BJ (cell line): Measurements from ENCODE around the gene PSMB11. TPM values are rescaled to one million over a fixed set of nuclear protein-coding genes. Genes with fewer than 3 reads are reported as not detected.

Experiments used
- CTCF ChIA-PET: fragments of 350-600 bp; formaldehyde crosslinking; extraction: SDS; loops from one replicate; lab custom pipeline; 2021; ENCODE audit warnings: antibody characterized with exemption, inconsistent platforms; lab: Yijun Ruan, JAX
- POLR2A ChIA-PET: fragments of 300-600 bp; sonication (Branson Sonifier 250); formaldehyde crosslinking; extraction: SDS; loops from one replicate; lab custom pipeline; 2021; ENCODE audit warnings: antibody characterized with exemption; lab: Charles Lee
- DNase-seq: peaks from one replicate; pipeline ENCODE4 v3.0.0-alpha.2; 2011; ENCODE audit warnings: low read depth
- H3K27me3 ChIP-seq: 2 replicates; pipeline ENCODE4 v1.6.0; 2011; ENCODE audit warnings: low read length; ENCODE audit not compliant: control insufficient read depth, insufficient read depth
- H3K36me3 ChIP-seq: 2 replicates; pipeline ENCODE4 v1.5.1; 2011; ENCODE audit warnings: low read length; ENCODE audit not compliant: control insufficient read depth, insufficient read depth
- H3K4me3 ChIP-seq: 2 replicates; pipeline ENCODE4 v1.5.1; 2011; ENCODE audit warnings: low read depth, mild to moderate bottlenecking, control low read depth, low read length
- polyA plus RNA-seq: library from polyadenylated mRNA; depleted of rRNA; stranded (reverse); fragments of >200 nt; gene quantifications from 2 replicates; pipeline ENCODE4 v1.2.3, GENCODE V29; 2011
- TF ChIP-seq, protein P1 (sequence below): IDR thresholded peaks from 2 replicates; pipeline ENCODE4 v1.5.1; 2011; ENCODE audit warnings: low read depth, mild to moderate bottlenecking, control low read depth, inconsistent platforms, low read length, moderate library complexity; ENCODE audit not compliant: insufficient read depth

The PSMB11 gene
- polyA plus RNA-seq, 1 experiment, result not detected

DNA sequence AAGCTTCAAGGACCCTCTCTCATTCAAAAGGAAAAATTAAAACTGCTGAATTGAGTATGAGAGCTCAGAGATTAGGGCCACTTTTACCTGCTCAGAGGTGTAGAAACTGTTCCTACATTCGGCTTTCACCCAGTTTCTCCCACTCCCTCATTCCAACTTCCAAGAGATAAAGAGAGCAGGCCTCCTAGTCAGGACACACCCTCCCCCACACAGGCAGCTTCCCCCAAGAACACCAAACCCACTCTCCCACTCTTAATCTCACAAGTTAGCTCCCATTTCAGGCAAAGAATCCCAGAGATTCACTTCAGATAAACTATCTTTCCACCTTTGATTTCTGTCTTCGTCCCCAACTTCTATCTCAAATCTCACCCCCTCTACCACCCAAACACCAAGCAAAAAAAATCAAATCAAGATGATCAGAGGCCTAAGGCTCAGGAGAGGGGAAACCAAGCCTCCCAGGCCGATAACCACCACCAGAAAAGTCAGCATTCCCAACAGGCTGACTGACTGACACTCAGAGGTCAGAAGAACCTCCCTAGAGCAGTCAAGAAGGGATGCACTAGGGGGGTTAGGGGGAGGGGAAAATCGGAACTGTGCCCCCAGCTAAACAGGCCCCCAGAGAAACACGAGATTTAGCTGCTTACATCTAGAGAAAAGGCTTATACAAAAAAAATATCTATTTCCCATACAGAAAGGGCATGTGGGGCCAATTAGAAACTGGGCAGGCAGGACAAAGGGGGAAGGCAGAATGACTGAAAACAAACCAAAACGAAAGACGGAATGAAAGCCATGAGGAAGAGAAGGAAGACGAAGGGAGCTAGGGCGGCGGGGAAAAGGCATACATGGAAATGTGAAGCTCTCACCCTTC lies 28.5 kb downstream of the PSMB11 start:
- no peak for DNase-seq
- ChIA-PET POLR2A (no interaction called here), CTCF (interaction anchor here (1.0 to 4.7 kb wide), 10 partner anchors 8 to 84 kb away, joined by 3 to 57 read pairs (median 7); partner anchors contain the start of genes ACIN1 and C14orf119)
- TF ChIP-seq, protein P1, sequence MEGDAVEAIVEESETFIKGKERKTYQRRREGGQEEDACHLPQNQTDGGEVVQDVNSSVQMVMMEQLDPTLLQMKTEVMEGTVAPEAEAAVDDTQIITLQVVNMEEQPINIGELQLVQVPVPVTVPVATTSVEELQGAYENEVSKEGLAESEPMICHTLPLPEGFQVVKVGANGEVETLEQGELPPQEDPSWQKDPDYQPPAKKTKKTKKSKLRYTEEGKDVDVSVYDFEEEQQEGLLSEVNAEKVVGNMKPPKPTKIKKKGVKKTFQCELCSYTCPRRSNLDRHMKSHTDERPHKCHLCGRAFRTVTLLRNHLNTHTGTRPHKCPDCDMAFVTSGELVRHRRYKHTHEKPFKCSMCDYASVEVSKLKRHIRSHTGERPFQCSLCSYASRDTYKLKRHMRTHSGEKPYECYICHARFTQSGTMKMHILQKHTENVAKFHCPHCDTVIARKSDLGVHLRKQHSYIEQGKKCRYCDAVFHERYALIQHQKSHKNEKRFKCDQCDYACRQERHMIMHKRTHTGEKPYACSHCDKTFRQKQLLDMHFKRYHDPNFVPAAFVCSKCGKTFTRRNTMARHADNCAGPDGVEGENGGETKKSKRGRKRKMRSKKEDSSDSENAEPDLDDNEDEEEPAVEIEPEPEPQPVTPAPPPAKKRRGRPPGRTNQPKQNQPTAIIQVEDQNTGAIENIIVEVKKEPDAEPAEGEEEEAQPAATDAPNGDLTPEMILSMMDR, result no peak
- Histone ChIP-seq H3K27me3 (no peaks in the 10 kb centered on the region), H3K36me3 (peaks cover 23% of the 10 kb centered on the region), H3K4me3 (peak overlapping the region; percentile 66)

DNA sequence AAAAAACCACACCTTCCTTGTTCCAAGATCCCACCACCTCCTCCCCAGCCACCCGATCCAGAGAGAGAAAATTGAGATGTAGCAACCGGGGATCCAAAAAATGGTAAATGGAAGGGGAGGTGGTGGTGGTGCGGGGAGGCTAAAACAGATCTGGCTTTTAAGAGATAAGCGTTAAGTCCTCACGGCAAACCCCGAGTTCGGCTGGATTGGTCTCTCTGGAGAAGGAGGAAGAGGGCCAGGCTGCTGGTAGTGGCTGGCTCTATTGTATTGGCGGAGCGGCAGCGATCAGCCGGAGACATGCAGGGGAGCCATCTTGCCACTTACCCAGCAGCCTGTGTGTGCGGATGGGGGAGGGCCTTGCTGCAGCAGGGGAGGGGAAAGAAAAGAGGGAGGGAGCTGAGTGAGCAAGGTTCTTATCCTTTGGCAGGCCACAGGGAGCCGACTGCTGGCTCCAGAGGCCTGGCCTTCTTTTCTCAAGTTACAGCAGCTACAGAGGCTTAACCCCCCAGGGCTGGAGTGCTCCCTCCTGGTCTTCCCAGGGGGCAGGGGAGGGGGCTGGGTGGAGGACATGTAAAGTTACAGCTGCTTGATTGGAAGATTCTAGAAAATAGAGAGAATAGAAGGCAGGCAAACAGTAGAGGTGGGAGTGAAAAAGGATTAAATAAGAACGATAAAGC lies 29.4 kb downstream of the PSMB11 start:
- Histone ChIP-seq H3K4me3 (peak overlapping the region; percentile 66), H3K27me3 (no peaks in the 10 kb centered on the region), H3K36me3 (peaks cover 29% of the 10 kb centered on the region)
- POLR2A ChIA-PET, result interaction anchor here (1.0 kb wide), 1 partner anchor 23 kb away, joined by 3 read pairs; the partner anchor contains the start of gene ACIN1
- DNase-seq, result peak; percentile 72
- CTCF ChIA-PET, result interaction anchor here (0.6 to 4.7 kb wide), 13 partner anchors 9 to 85 kb away, joined by 3 to 57 read pairs (median 6); partner anchors contain the start of genes ACIN1 and C14orf119
- TF ChIP-seq, protein P1, result no peak

DNA sequence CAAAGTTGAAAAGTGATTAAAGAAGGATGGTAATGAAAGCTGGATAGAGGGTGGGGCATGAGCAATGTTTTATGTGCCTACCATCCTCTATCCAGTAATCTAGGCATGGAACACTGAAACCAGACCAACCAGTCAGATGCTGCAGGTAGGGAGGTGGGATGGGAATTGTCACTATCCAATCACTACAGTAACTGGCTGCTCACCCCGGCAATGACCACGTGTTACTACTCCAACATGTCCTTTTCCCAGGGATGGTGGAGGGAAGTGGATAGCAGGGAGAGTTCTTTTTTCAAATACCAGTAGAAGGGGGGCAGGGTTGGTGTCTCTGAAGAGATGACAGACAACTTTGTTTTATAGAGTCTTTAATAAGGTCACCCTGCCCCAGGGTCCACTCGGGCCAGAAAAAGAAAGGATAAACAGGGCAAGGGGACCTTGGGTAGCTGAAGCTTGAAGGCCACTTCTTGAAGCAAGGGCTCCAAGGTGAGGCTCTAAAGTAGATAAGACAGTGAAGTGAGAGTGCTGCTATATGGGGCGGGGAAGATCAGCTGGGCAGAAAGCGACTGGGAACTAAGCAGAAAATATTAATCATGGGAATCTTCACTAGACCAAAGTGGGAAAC lies 30.0 kb downstream of the PSMB11 start:
- no peak for DNase-seq
- POLR2A ChIA-PET, result interaction anchor here (1.0 kb wide), 1 partner anchor 23 kb away, joined by 3 read pairs; the partner anchor contains the start of gene ACIN1
- CTCF ChIA-PET, result interaction anchor here (0.7 to 4.7 kb wide), 10 partner anchors 10 to 86 kb away, joined by 3 to 57 read pairs (median 7); partner anchors contain the start of gene ACIN1
- H3K27me3 ChIP-seq, result no peaks in the 10 kb centered on the region
- H3K36me3 ChIP-seq, result peaks cover 26% of the 10 kb centered on the region
- H3K4me3 ChIP-seq, result no peak overlapping the region
- TF ChIP-seq, protein P1, result no peak

DNA sequence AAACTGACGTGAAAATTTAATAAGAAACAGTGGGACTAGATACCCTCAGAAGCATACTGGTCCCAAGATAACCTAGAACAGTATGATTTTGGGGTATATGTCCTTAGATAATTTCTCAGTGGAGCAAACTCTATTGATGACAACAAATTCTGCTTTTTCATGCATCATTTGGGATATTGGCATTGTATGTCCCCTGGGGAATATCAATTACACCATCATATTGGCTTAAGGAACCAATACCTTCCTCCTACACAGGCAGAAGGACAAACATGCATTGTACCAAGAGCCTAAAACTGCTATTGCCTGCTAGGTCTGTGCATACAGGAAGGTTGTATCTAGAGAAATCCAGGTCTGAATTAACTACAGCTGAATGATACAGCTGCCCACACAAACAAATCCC lies 32.9 kb downstream of the PSMB11 start:
- ChIA-PET CTCF (interaction anchor here (0.7 to 6.7 kb wide), 5 partner anchors 12 to 174 kb away, joined by 3 to 120 read pairs (median 24); partner anchors contain the start of genes ACIN1 and C14orf119), POLR2A (no interaction called here)
- TF ChIP-seq, protein P1, result no peak
- peaks cover 22% of the 10 kb centered on the region for H3K36me3 ChIP-seq
- no peak overlapping the region for H3K4me3 ChIP-seq
- no peaks in the 10 kb centered on the region for H3K27me3 ChIP-seq
- DNase-seq, result no peak
